GM21381 (cell line): ENCODE results near the gene OPTN.
"Not testable (repeated sequence)": the region's sequence is repeated elsewhere in the genome, so short reads cannot be mapped to it uniquely, and the experiment has no call there.

Experiments
- ATAC-seq: cut with Tn5 transposase; IDR thresholded peaks from one replicate; pipeline ENCODE4 v1.9.1; 2021; ENCODE audit warnings: mild to moderate bottlenecking, moderate library complexity; ENCODE audit not compliant: unreplicated experiment

OPTN gene

GRCh38 chr10:13099666-13100348 lies at the start of gene OPTN:
Gene OPTN (plus strand): TSS chr10:13100163. CDS start chr10:13109123, 8,960 bp downstream.
- peak; percentile 59 for ATAC-seq

DNA sequence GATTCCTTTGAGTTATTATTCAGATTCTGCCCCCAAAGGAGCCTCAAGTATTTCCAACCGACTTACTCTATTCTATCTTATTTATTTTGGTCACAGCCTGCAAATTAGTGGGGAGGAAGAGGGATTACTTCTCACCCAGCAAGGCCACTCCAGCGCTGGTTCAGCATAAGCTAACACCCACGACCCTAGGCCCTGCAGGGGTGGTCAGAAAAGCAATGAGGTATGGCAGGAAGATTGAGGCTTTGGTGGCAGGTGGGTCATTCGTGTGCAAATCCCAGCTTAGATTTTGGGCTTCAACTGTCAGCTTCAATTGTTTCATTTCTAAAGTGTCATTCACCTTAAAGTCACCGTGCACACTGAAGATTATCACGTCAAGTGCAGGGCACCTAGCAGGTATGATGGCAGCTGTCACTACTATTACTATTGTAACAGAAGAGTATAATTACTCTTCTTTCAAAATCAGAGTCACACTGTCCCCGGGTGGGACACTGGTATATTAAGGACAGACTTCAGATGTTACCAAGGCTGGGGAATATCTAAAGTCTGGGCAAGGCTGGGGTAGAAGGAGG lies 48.8 kb upstream of the OPTN start:
- ATAC-seq, result no peak

GRCh38 chr10:13053208-13053607 lies 46.8 kb upstream of the OPTN start:
- not testable (repeated sequence) for ATAC-seq

DNA sequence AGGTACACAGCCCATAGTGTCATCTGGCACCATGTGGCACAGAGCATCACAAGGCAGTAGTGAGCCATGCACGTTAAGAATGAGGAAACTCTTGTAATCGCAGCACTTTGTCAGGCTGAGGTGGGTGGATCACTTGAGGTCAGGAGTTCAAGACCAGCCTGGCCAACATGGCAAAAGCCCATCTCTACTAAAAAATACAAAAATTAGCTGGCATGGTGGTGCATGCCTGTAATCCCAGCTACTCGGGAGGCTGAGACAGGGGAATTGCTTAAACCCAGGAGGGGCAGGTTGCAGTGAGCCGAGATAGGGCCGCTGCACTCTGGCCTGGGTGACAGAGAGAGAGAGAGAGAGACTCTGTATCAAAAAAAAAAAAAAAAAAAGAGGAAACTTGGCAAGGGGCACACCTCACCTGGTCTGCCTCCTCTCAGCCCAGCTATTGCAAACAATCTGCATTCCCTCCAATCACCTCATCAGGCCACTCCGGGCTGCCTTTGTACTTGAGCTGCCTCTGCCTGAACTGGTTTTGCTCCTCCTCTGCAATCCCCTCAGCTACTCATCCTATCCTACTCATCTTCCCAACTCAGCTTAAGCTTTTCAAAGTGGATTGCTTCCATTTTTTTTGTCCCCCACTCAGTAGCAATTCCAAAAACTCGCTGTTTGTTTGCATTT lies 46.0 kb upstream of the OPTN start:
- ATAC-seq, result no peak

DNA sequence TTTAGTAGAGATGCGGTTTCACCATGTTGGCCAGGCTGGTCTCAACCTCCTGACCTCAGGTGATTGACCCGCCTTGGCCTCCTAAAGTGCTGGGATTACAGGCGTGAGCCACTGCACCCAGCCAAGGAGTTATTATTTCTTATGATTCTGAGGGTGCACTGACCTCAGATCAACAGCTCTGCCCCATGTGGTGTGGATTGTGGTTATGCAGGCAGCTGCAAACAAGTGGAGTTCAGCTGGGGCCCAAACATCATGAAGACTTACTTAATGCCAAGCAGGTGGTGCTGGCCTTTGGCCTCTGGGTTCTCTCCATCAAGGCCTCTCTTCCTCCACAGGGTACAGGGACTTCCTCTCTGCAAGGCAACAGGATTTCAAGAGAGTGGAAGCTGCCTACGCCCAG lies 45.1 kb upstream of the OPTN start:
- no peak for ATAC-seq

GRCh38 chr10:13056456-13057077 lies 43.4 kb upstream of the OPTN start:
- ATAC-seq, result no peak

GRCh38 chr10:13062803-13063202 lies 37.2 kb upstream of the OPTN start:
- no peak for ATAC-seq

GRCh38 chr10:13066527-13066926 lies 33.4 kb upstream of the OPTN start:
- ATAC-seq, result no peak

GRCh38 chr10:13067431-13067830 lies 32.5 kb upstream of the OPTN start:
- ATAC-seq, result no peak

GRCh38 chr10:13068071-13068470 lies 31.9 kb upstream of the OPTN start:
- no peak for ATAC-seq

- no peak for ATAC-seq
These were observed 31.5 kb upstream of the OPTN start for GRCh38 chr10:13068484-13068883.

GRCh38 chr10:13072339-13072738 lies 27.6 kb upstream of the OPTN start:
- ATAC-seq, result no peak

DNA sequence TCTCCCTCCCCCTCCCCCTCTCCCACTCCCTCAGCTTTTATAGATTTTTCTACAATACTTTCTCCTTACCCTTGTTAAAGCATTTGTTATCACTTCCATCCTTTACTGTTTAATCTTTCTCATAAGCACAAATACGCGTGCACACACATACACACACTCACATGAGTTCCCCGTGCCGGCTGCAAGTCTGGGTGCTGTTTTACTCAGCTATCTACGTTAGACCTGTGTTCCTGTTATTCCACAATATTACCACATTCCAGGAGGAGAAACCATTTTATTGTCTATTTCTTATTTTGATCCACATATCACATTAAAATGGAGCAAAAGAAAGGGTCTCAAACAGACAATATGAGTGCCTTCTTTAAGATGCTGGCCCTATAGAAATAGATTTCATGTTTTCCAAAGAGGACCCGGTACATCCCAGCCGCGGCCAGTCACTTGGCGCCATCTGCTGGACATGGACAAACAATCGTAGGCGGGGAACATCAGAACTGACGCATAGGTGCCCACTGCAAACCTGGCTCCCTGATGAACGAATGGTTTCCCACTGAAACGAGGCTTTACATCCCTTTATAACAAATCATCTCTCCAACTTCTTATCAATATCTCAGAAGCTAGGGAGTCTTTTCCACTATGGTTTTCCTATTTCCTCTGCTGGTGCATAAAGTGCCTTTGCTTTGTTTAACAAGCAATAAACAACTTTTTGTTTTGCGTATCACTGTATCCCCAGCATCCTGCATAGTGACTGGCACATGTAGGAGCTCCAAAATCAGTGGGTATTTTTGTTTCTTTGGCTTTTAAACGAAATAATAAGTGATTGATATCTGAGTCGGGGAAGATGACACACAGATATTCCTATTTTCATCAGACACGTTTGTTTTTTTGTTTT lies 25.2 kb upstream of the OPTN start:
- ATAC-seq, result no peak

DNA sequence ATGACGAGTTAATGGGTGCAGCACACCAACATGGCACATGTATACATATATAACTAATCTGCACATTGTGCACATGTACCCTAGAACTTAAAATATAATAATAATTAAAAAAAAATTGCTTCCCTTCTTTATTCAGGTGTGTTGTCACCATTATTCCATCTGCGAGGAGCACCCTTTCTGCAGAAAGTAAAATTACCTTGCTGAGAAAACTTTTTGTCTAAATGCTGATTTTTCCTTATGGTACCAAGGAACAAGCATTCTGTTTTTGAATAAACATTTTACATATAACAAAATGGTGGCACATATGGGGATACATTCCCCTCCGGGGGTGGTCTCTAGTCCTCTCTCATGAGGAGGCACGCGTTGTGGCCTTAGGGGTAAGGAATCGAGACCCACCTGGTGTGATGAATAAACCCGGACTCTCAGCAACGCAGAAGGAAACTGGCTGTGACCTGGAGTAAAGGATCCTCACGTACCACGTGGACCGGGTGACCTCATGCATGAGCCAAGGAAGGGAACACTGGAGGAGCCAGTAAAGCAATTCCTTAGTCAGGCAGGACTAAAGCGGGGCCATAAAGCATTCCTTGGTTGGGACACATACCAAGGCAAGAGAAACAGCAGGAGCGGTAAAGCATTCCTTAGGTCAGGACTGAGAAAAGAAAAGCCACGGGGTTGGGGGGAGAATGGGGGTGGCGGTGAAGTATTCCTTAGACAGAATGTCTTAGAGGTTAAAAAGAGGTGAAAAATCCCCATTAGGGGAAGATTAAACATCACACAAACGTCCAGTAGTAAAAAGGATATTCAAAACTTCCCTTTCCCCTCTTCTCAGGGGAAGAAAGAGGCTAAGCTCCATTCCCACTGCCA lies 20.8 kb upstream of the OPTN start:
- ATAC-seq, result no peak

GRCh38 chr10:13079776-13080050 lies 20.2 kb upstream of the OPTN start:
- no peak for ATAC-seq

GRCh38 chr10:13080643-13081042 lies 19.3 kb upstream of the OPTN start:
- ATAC-seq, result no peak

DNA sequence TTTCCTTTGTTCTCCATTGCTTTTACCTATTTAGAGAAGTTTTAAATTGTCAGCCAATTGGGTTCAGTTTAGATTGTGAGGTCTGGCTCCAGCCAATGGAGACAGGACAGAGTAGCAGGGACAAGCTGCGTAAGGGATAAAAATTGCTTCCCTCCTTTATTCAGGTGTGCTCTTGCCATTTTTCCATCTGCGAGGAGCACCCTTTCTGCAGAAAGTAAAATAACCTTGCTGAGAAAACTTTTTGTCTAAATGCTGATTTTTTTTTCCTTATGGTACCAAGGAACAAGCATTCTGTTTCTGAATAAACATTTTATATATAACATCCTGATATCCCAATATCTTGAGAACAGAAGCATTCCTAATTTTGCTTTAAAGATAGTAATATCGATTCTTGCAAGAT lies 16.3 kb upstream of the OPTN start:
- not testable (repeated sequence) for ATAC-seq

DNA sequence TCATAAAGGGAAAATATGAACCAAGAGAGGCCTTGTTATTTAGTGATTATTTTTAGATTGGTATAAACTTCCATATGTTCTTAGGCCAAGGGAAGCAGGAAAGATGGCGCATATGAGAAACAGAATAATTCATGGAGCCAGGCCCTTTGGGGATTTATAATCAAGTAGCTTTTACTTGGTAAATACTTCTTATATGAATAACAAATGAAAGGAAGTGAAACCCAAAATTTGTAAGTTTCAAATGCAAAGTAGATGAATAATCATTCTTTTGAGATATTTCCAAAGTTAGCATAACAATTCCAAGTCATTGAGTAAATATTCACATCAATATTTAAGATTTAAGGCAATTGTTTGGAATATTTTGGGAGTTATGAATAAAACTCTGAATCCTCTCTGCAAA lies 13.9 kb upstream of the OPTN start:
- no peak for ATAC-seq

DNA sequence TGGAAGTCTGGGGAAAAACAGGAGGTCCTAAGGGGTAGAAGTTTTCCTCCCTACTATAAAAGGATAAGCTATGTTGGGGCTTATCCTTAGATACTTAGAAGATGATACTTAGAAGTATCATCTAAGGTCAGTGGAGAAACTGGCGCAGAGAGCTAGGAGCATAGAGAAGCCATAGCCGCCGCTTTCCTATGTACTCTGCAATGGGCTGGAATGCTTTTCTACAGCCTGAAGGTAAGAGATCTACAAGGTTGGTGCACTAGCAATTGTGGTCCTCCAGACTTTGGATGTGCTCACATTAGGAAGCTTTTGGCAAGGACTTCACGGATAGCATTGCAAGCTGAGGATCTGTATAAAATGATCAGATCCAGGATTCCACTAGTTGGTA lies 12.4 kb upstream of the OPTN start:
- ATAC-seq, result no peak

GRCh38 chr10:13087986-13088618 lies 11.9 kb upstream of the OPTN start:
- no peak for ATAC-seq
